Stimulated activated CD8-positive, alpha-beta memory T cell treated with anti-CD3 and anti-CD28 coated beads, Interleukin-12 subunit alpha, Interleukin-12 subunit beta, amount 100 ng/mL, for 4 hours (primary cell): Measurements from ENCODE around the gene DUS2.

Source experiments
- DNase-seq: peaks from one replicate; pipeline ENCODE4 v3.0.0-alpha.2; 2020; ENCODE audit warnings: low read depth

The DUS2 gene

DNA sequence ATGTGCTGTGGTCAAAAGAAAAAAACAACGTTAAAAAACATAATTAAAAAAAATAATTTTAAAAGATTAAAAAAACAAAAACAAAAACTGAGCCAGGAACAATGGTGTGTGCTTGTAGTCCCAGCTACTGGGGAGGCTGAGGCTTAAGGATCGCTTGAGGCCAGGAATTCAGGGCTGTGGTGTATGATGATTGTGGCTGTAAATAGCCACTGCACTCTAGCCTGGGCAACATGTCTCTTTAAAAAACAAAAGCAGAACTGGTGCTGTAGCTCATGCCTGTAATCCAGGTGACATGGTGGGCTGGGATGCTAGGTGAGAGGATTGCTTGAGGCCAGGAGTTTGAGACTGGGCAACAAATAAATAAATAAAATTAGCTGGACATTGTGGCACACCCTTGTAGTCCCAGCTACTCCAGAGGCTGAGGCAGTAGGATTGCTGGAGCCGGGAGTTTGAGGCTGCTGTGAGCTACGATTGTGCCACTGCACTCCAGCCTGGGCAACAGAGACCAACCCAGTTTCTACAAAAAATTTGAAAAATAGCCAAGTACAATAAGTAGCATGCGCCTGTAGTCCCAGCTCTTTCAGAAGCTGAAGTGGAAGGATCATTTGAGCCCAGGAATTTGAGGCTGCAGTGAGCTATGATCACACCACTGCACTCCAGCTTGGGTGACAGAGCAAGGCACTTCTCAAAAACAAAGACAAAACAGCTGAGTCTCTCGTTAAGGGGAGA is 105.7 kb downstream of the DUS2 start:
- no peak for DNase-seq
